SH-SY5Y (cell line): ENCODE data around the gene CAPRIN2.

Source experiments
- GATA2 ChIP-seq: IDR thresholded peaks from 2 replicates; pipeline ENCODE4 v1.6.1; 2011; ENCODE audit warnings: mild to moderate bottlenecking, low read depth, low read length
- GATA3 ChIP-seq: IDR thresholded peaks from 2 replicates; pipeline ENCODE4 v1.6.1; 2011; ENCODE audit warnings: low read depth, mild to moderate bottlenecking, low read length, moderate library complexity

GRCh38 chr12:30757316-30757715 lies 2.6 kb upstream of the CAPRIN2 start:
- no peak for TF ChIP-seq GATA2
- TF ChIP-seq GATA3 = no peak
